ENCODE data around the gene MCM3AP. TPM values are rescaled to one million over a fixed set of nuclear protein-coding genes. Genes with fewer than 3 reads are reported as not detected.
A peak's percentile ranks its signal among the peaks of the same experiment; 100 is the strongest.

Gene MCM3AP
- total and polyA plus RNA-seq, 9 of the 15 experiments (the other 6 are each of a cell fraction or from before 2014, with no cell fraction given): 6.5 to 179 (median 69.6) TPM

- no TSS peak for BruUV-seq (replicated peaks)
These were observed 79.0 kb downstream of the MCM3AP start for GRCh38 chr21:46206163-46207005.

GRCh38 chr21:46205766-46206162 lies 79.6 kb downstream of the MCM3AP start:
- in situ Hi-C loops (cut with MboI): no loop called here
- no peak overlapping the region for H3K4me2 ChIP-seq (ENCODE audit: insufficient read depth, low read length)
- peaks cover 0 to 19% of the 10 kb centered on the region in 2 experiments; a peak in 1 of 5 replicates for H3K4me1 ChIP-seq (replicated peaks in 1 of 2; ENCODE audit: control insufficient read depth in 2 of 2, insufficient read depth in 2 of 2, low read length in 2 of 2)
- no peaks in the 10 kb centered on the region for H4K20me1 ChIP-seq (replicated peaks; ENCODE audit: control insufficient read depth, insufficient read depth, low read length)
- H3K9me3 ChIP-seq (replicated peaks; ENCODE audit: control insufficient read depth, insufficient read depth, low read depth, low read length): no peaks in the 10 kb centered on the region
- WGBS (ENCODE audit: insufficient coverage, low coverage, missing lambda C conversion rate): 95% methylated on average over 16 of the region's 16 CpGs
- ChIA-PET CTCF (ENCODE audit: low intra/inter-chr PET ratio) (no interaction called here), POLR2A (no interaction called here)
- DNase-seq (ENCODE audit: extremely low read depth in 1 of 4, low spot score in 3 of 4) (no peak), FAIRE-seq (no peak), ATAC-seq (no peak)
- H3K9me1 ChIP-seq (ENCODE audit: control insufficient read depth, insufficient read depth, low read length): no peaks in the 10 kb centered on the region
- no peak overlapping the region for H3K4me3 ChIP-seq
- H2AFZ ChIP-seq (ENCODE audit: low read depth, low read length): no peak overlapping the region
- TF ChIP-seq ZNF23 (CRISPR knock-in tag; IDR thresholded peaks at IDR 0.05): no peak
- no peak for TF ChIP-seq ZNF449 (CRISPR knock-in tag; IDR thresholded peaks at IDR 0.05)
- no peak for TF ChIP-seq GATAD2B (IDR thresholded peaks at IDR 0.05; ENCODE audit: borderline replicate concordance)
- TF ChIP-seq MEF2A (IDR thresholded peaks at IDR 0.05; ENCODE audit: control insufficient read depth, low read depth, low read length): no peak
- TF ChIP-seq RBM22 (IDR thresholded peaks at IDR 0.05; ENCODE audit: low read depth, low read length, poor library complexity, severe bottlenecking): no peak
- intact Hi-C loops (cut with micrococcal nuclease): no loop called here
- H3K27me3 ChIP-seq (ENCODE audit: control insufficient read depth in 2 of 2, insufficient read depth in 2 of 2, low read length in 2 of 2): no peaks in the 10 kb centered on the region
- no TSS peak for BruUV-seq (replicated peaks)
- no peaks in the 10 kb centered on the region for H3K79me2 ChIP-seq (ENCODE audit: control insufficient read depth, insufficient read depth, low read length)
- H3K27ac ChIP-seq (ENCODE audit: extremely low read depth, low read depth, low read length): no peak overlapping the region
- H3K9ac ChIP-seq (ENCODE audit: insufficient read depth in 1 of 2, low read depth in 2 of 2, low read length in 2 of 2): no peak overlapping the region; a peak in 1 of 4 replicates
- H3K36me3 ChIP-seq (ENCODE audit: control insufficient read depth, insufficient read depth, low read length): peaks cover 84% of the 10 kb centered on the region; the same call in 2 of the 3 replicates

More at GRCh38 chr21:46206163-46207005, 79.0 kb downstream of the MCM3AP start:
- WGBS (ENCODE audit: insufficient coverage, low coverage, missing lambda C conversion rate): 94% methylated on average over 24 of the region's 24 CpGs
- CTCF ChIA-PET (ENCODE audit: low intra/inter-chr PET ratio): no interaction called here
- intact Hi-C loops (cut with micrococcal nuclease) (no loop called here), in situ Hi-C loops (cut with MboI) (no loop called here)
- Histone ChIP-seq H4K20me1 (replicated peaks; ENCODE audit: control insufficient read depth, insufficient read depth, low read length) (no peaks in the 10 kb centered on the region), H3K36me3 (ENCODE audit: control insufficient read depth, insufficient read depth, low read length) (peaks cover 86% of the 10 kb centered on the region; the same call in 2 of the 3 replicates), H3K4me3 (no peak overlapping the region), H3K4me2 (ENCODE audit: insufficient read depth, low read length) (no peak overlapping the region), H3K27me3 (ENCODE audit: control insufficient read depth in 2 of 2, insufficient read depth in 2 of 2, low read length in 2 of 2) (no peaks in the 10 kb centered on the region), H3K9me3 (replicated peaks; ENCODE audit: control insufficient read depth, insufficient read depth, low read depth, low read length) (no peaks in the 10 kb centered on the region), H2AFZ (ENCODE audit: low read depth, low read length) (no peak overlapping the region), H3K9me1 (ENCODE audit: control insufficient read depth, insufficient read depth, low read length) (no peaks in the 10 kb centered on the region), H3K79me2 (ENCODE audit: control insufficient read depth, insufficient read depth, low read length) (no peaks in the 10 kb centered on the region), H3K9ac (ENCODE audit: insufficient read depth in 1 of 2, low read depth in 2 of 2, low read length in 2 of 2) (peak overlapping the region in 1 of 2 experiments; percentile 48; a peak in 1 of 4 replicates), H3K27ac (ENCODE audit: extremely low read depth, low read depth, low read length) (no peak overlapping the region), H3K4me1 (replicated peaks in 1 of 2; ENCODE audit: control insufficient read depth in 2 of 2, insufficient read depth in 2 of 2, low read length in 2 of 2) (peaks cover 0 to 19% of the 10 kb centered on the region in 2 experiments; a peak in 1 of 5 replicates)
- FAIRE-seq (no peak), ATAC-seq (no peak), DNase-seq (ENCODE audit: extremely low read depth in 1 of 4, low spot score in 3 of 4) (no peak)
- POLR2A ChIA-PET: no interaction called here
- TF ChIP-seq ZNF197 (CRISPR knock-in tag; IDR thresholded peaks at IDR 0.05; ENCODE audit: low read depth): no peak
- TF ChIP-seq ZFP30 (CRISPR knock-in tag; IDR thresholded peaks at IDR 0.05; ENCODE audit: borderline replicate concordance): no peak
- no peak for TF ChIP-seq MTA2 (IDR thresholded peaks at IDR 0.05; ENCODE audit: low read depth)

Data from K562 (cell line).